COR-L47 (cell line): ENCODE measurements around the gene SERP2.

Experiments
- DNase-seq: peaks from one replicate; lab custom pipeline; 2025; lab: John Stamatoyannopoulos, UW

Gene SERP2

DNA sequence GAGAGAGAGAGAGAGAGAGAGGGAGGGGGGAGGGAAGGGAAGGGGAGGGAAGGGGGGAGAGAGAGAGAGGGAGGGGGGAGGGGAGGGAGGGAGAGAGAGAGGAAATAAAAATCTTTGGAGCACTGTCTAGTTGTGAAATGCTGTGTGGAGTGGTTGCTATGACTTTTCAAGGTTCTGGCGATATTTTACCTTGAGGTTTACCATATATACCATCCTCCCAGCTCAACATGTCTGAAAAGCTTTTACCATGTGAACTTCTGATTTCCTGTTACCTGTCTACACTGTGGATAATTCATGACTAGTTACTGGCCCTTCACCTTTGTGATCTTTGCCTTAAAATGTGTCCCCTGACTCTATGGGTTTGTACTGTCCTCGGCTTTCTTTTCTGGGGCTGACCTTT lies 38.2 kb downstream of the SERP2 start:
- no peak for DNase-seq

DNA sequence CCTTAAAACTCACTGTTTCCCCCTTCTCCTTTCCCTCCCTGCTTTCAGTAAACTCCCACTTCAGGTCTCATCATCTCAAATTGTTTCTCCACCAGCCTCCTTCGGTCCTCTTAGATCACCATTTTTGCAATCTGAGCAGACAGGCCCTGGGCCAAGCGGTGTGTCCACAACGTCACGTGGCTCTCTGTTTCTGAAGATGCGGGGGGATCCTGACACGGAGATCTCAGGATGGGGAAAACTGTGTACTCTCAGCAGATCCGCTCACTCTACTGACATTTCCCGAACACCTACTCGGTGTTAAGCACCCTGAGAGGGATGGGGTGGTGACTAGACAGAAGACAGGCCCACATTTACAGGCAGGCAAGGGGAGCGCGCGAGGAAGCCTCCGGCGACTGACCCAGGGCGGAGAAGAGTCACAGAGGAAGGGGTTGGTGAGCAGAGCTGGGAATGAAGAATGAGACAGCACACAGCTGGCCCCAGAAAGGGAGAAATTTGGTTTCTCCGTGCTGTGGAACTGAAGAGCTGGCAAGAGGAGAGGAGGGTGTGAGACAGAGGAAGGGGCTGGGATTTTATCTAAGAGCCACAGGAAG lies 38.8 kb downstream of the SERP2 start:
- DNase-seq: no peak

DNA sequence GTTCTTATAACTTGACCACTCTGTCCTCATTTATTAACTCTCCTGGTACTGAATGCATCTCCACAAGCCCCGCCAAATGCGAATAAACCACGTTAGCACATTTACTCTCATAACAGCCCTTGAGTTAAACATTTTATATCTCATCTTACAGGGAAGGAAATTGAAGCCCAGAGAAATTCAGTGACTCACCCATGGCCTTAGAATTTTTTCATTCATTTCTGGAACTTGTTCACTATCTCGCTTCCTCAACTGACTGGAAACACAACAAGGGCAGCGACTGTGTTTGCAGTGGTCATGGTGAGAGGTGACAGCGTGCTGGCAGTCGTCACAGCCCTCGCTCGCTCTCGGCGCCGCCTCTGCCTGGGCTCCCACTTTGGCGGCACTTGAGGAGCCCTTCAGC lies 39.5 kb downstream of the SERP2 start:
- DNase-seq: no peak

DNA sequence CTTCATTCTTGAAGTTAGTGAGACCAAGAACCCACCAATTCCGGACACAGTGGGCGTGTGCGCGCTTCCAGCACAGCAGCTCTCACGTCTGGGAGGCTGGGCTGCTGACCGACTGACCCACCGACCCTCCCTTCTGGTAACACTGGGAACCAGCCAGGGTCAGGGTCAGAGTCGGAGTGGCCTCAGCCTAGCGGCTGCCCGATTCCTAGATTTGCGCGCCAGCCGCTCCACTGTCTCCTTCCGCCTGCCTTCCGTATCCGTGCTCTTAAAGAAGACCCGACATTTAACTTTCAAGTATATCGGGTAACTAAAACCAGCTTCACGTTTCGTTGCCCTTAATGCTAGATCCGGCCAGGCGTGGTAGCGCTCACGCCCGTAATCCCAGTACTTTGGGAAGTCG lies 41.1 kb downstream of the SERP2 start:
- DNase-seq: no peak

DNA sequence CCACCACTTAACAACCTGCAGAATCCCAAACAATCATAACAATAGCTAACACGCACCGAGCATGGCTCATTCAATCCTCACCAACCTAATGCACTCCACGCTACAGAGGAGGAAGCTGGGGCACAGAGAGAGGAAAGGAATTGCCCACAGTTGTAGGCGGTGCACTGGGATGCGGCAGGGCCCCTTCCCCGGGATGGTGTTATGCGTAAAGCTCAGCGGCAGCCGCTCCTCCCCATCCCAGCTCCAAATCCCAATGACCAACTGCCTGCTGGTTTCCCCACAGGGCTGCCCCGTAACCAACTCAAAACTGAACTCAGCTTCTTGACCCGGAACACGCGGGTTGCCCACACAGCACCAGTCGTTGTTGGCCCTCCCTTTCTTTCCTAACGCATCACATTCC lies 42.2 kb downstream of the SERP2 start:
- DNase-seq: no peak

DNA sequence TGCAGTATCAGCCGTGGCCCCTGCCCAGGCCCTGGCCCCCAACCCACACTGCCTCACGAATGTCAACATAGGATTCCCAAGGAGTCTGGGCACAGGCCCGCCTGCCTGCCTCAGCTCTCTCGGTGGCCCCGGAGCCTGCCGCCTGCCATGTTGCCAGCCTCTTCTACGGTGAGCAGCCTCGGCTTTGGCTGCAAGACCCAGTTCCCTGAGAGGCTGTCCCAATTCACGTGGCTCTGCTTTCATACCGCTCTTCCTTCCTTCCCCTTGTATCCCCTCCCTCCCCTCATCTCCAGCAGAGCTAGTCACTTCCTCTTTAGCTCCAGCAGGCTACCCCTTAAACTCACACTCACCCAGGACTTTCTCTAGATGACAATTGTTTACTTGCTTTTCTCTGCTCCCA lies 42.7 kb downstream of the SERP2 start:
- DNase-seq: no peak

DNA sequence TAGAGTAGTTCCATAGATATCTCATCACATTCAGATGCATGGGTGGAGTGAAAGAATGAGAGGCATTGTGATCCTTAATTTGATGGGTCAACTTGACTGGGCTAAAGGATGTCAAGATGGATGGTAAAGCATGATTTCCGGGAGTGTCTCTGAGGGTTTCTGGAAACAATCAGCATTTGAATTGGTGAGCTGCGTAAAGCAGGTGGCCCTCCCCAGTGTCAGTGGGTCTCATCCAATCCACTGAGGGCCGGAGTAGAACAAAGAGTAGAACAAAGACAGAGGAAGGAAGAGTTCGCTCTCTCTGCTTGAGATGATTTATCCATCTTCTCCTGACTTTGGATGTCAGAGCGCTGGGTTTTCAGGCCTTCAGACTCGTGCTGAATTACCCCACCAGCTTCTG lies 43.1 kb downstream of the SERP2 start:
- DNase-seq: no peak

DNA sequence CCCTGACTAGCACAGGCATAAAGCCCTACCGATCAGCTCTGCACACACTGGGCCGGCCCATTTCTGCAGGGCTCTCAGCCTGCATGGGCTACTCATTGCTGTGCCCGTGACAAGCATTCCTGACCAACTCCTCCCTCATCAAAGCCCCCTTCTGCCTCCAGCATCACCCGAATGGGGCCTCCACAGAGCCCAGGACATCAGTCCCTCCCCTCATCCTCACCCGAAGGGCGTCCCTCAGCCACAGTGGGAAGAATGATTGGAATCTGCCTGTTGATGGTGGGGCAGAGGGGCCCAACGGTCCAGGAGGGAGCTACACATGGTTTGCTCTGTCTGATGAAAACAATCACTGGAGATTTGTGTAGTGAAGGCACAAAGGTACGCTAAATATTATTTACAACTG lies 43.8 kb downstream of the SERP2 start:
- DNase-seq: no peak

DNA sequence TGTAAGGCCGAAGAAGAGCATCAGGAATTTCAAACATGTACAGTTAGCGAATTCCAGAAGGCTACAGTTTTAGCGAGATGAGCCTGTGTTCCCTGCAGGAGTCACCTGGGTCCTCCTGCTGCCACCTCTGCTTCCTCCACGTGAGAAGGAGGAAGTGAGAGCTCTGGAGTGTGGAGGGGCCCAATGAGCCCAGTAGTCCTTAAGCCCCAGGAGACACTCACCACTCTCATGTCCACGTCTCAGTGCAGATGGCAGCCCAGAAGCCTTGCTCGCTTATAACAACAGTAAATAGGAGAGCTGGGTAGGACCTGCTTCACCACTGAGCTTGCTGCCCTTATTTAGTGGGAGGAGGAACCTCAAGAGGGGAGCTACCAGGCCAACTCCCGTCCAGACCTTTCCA lies 44.3 kb downstream of the SERP2 start:
- DNase-seq: no peak

DNA sequence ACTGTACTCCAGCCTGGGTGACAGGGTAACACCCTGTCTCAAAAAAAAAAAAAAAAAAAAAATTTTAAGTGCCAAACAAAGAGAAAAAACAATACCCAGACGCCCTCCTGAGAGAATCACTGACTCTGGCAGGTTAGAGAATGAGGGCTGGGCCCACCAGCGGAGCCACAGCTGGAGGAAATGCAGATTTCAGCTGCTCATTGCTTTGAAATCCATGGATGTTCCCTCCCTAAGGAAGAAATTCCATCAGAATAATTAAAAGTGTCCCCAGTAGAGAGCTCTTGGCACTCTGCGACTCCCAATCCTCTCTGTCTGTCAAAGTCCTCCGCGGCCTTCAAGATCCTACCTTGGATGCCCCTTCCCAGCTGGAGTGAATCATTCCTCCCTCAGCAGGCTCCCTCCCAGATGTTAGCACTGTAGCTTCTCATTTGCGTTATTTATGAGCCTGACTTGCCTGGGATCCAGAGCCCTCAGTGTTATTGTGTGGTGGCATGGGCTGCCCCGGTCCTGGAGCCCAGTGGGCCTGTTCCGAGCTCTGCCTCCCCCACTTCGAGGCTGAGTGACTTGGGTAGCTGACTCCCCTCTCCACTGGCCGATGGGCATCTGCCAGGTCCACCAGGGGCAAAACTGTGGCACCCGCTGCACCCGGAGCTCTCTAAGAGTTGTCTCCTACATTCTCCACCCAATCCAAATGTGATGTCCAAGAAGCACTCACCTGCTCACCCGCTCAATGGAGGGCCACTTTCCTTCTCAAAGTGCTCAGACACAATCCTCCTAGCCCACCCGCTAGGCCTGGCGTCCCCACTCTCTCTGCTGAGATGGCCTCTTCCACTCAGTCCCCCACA lies 47.0 kb downstream of the SERP2 start:
- no peak for DNase-seq

DNA sequence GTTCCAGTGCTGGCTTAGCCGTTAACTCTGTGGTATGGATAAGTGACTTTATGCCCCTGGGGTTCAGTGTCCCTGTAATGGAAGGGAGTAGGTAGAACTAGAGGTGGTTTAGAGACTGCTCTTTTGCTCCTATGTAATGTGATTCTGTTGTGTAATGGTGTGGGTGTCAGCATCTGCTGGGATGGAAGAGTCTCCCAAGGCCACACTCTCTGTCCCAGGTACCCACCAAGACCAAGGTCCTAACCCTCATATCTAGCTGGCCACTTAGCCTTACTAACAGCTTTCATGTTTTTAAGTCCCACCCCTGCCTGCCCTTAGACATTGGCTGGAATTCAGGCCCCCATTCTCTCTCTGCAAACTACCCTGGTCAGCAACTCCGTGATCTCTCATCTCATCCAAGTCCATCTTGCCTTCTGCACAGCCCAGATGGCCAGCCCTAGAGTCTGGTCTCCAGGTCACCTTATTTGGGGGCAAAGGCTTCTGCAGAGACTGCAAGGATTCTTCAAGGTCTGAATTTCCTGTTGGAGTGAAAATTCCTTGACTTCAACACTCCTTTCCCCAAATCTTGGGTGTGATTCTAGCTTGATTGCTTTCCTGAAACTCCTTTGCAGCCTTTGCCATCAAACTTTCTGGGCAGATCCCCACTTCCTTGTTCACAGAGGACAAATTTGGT lies 48.4 kb downstream of the SERP2 start:
- DNase-seq: no peak

DNA sequence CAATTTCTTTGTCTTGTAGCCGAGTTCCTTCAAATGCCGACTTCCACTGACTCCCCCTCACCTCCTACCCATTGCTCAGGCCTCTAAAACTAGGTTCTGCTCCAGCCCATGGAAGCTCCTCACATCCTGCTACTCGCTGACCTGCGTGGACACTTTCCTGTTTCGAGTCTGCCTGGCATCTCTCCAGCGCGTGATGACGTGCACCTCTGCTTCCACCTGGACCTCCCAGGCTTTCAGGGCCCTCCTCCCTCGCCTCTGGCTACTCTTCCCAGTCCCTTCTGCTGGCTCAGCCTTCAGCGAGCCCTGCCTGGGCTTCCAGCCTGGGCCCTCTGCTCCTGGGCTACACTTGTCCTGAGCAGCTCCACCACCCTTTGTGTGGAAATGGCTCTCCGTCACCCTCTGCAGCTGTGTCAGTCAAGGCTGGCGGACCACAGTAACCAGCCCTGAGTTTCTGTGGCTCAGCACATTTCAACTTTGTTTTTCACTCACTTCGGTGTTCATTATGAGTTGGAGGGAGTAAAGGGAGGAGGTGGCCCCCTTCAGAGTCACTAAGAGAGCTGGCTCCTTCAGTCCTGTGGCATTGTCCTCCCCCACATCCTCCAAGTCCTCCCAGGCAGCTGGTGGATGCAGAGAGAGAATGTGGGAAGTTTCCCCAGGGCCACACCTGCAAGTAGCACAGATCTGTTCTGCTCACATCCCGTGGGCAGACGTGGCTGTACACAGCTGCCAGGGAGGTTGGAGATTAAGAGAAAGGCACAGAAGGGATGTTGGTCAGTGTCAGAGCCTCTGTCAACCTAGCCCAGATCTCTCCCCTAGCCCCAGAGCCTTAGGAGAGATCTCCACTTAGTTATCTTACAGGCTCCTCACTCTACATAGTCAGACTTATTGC lies 49.4 kb downstream of the SERP2 start:
- no peak for DNase-seq

DNA sequence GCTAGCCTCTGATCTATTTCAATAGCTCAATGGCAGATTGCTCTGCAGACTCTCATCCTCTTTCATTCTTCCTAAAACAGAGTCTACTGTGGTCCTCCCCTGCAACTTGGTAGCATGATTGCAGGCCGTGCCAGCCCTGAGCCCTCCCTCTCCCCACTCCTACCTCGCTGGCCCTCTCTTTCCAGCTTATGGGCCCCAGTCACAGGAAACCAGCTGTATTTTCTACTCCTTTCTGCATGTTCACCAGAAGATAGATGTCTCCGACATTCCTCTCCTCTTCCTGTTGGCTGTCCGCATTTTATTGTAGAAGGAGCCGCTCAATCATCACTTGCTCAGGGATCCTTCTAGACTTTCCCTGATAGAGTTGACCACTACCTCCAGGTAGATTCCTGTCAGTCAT lies 50.2 kb downstream of the SERP2 start:
- no peak for DNase-seq

DNA sequence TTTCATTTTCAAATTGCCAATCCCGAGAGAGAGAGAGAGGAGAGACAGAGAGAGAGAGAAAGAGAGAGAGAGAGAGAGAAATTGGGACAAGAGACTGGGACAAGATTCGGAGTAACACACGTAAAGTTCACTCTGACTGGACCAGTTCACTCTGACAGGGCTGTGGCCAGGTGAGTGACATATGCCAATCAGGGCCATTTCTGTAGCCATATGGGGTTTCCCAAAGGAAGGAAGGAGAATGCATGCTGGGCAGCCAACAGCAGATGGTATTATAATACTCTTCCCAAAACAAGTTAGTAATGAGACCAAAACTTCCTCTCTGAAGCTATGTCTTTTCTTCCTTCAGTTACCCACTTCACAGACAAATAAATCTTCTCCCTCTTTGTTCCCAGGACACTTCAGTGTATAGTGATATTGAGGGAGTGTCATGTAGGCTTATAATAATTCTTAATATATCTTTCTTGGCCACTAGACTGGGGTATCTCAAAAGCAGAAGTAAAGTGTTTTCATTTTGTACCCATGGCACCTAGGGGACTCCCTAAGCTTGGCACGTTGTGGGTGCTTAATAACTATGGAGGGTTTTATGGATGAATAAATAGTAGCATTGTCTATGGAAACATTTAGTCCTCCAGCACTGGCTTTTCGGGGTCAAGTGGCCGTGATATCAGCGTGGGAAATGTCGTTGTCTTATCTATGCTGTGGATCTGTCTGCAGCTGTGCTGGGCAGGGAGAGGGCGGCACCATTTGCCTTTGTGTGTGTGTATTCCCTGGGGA lies 51.6 kb downstream of the SERP2 start:
- DNase-seq: no peak

DNA sequence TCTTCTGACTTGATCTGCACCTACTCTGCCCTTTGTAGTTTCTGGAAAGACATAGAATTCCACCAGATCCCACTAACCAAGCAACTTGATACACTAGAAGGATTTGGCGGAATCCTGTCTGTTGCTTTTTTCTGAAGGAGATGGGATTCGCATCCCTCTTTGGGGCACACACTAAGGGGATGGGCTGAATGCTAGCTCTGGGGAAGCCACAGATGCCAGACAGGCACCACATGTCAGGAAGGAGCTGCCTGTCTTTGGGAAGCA lies 52.1 kb downstream of the SERP2 start:
- DNase-seq: no peak

DNA sequence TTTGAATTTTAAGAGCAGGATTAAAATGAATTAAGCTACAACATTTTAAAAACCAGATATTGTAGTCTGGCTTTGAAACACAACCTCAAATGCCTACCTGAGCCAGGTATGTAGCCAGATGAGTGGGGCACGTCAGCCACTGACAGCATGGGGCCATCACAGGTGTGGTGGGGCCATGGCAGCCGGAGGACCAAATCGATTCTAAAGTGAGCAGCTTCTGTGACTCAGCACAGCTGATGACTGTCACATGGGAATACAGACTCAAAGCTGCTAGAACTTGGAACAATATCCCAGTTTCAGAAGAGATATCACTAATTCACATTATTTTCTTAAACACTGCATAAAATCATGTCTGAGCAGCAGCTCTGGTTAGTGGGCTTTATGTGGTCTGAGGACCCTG lies 52.8 kb downstream of the SERP2 start:
- no peak for DNase-seq

DNA sequence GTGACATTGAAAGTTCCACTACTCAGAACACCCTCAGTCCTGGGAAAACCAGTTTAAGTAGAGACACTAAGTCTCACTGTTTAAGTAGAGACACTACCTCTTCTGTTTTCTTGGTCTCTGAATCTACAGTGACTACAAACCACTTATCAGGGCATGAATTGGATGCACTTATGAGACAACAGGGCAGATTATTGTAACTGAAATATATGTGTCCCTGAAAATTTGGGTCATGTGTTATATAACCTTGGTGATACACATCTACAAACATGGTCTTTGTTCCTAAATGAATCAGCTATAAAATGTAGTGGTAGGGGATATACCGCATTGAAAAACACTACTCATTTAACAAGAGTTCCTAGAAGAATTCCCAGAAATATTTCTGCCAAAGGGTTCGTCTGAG lies 55.7 kb downstream of the SERP2 start:
- no peak for DNase-seq

DNA sequence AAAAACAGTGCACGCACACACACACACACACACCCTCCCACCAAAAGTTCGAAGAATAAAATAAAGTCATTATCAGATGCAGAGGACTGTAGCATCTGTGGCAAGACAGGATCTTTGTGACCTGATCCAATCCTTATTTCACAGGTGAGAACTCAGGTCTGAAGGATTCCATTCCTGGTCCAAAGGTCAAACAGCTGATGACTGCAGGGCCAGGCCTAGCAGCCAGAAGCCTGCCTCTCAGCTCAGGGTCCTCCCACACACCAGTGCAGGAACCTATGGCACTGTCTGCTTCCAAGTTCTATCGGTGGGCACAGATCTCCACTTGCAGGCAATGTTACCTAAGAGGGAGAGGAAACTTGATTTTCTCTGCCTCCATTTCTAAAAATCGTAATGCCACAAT lies 57.5 kb downstream of the SERP2 start:
- no peak for DNase-seq

DNA sequence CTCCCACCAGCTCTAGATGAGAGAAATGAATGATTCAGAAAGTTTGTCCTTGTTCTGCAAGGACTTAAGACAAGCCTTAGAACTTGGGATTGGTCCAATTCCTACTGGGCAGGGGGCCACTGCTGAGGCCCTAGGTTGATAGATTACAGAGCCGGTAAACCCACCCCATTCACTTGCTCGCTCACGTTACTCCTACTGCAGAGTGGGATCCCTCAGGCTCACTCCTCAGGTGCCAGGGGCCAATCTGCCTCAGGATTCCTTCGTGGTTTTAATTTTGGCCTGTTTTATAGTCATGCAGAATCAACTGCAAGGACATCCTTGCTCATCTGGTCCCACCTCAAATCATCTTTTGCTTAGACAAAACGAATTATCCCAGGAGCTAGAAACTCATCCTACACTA lies 59.0 kb downstream of the SERP2 start:
- DNase-seq: no peak

DNA sequence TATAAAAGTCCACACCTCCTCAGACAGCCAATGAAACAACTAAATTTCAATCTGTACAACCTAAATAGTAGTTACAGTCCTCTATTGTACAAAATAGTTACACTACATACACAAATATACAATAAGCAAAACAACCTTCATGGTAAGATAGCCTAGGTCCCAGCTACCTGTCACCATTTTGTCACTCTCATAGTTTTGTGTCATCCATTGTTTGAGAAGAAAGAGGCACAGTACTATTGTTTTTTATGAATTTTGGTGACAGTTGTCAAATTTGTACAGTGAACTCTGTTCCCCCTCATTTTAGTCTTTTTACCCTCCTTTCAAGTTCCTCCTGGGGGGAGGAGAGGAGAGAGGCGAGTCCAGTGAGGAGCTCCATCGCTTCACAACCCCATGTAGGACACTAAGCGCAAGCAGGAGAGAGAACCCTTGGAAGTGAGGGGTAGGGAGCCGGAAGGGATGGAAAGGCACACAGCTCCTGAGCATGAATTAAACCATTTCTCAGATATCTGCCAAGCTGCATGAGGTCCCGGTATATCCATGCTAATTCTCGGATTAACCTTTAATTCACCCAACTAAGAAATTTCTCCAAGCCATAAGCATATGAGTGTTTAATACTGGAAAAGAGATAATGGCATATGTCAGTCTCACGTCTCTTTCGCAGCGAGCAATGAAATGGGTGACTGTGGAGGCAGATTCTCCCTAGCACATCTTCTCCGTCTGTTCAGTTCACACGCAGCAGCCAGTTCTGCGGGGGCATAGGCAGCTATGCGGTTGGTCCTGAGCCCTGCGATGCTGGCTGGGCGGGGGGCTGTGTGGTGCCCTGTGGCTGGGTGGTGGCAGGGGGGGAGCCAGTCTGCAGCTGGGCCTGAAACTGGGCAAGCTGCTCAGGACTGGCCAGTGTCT lies 60.5 kb downstream of the SERP2 start:
- DNase-seq: no peak

DNA sequence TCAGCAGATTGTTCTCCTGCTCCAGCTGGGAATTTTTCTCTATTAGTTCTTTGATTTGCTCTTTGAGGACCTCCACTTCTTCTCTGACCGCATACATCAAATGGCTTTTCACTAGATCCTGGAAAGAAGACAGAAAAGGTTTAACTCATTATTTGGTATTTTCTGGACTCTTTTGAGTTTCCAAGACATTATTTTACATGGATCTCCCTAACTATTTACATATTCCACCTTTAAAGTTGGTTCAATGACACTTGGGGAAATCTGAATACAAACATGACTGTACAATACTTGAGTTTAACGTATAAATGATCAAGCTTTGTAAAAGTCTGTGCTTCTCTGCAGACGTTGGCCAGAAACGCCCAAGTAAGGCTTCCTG lies 61.1 kb downstream of the SERP2 start:
- no peak for DNase-seq
